GM12874 (cell line): ENCODE measurements around the gene DIP2C.

ENCODE experiments used
- TF ChIP-seq, protein P1 (sequence below): IDR thresholded peaks from 2 replicates; pipeline ENCODE4 v1.5.1; 2011; ENCODE audit warnings: low read depth, mild to moderate bottlenecking, control low read depth, low read length, moderate library complexity; ENCODE audit not compliant: insufficient read depth

The DIP2C gene

DNA sequence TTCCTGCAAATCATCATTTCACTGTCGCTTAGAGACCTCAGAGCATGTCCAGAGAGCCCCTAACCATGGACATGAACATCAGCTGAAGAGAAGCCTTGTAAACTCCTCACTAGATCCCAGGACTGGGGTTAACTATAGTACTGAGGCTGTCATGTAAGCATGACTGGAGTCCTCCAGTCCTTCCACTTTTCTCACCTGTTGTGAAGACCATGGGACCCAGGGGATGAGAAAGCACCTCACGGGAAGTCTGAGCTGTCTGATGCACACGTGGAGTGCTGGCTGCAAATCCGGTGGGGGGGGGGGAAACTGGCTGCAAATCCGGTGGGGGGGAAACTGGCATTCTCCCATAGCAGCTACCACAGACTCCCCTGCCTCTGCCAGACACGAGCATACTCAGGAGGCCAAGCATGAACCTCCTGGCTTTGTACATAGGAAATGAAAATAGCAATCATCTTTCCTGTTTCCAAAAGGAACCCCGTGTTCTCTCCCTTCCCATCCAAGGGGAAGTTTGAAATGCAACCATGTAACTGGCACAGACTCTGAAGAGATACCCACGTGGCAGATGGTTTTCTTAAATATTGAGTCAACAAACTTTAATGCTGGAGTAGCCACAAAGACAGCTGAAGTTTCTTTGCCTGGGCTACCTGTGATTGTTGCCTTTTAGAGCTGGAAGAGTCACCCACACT lies 292.8 kb downstream of the DIP2C start:
- TF ChIP-seq, protein P1, sequence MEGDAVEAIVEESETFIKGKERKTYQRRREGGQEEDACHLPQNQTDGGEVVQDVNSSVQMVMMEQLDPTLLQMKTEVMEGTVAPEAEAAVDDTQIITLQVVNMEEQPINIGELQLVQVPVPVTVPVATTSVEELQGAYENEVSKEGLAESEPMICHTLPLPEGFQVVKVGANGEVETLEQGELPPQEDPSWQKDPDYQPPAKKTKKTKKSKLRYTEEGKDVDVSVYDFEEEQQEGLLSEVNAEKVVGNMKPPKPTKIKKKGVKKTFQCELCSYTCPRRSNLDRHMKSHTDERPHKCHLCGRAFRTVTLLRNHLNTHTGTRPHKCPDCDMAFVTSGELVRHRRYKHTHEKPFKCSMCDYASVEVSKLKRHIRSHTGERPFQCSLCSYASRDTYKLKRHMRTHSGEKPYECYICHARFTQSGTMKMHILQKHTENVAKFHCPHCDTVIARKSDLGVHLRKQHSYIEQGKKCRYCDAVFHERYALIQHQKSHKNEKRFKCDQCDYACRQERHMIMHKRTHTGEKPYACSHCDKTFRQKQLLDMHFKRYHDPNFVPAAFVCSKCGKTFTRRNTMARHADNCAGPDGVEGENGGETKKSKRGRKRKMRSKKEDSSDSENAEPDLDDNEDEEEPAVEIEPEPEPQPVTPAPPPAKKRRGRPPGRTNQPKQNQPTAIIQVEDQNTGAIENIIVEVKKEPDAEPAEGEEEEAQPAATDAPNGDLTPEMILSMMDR, result no peak

DNA sequence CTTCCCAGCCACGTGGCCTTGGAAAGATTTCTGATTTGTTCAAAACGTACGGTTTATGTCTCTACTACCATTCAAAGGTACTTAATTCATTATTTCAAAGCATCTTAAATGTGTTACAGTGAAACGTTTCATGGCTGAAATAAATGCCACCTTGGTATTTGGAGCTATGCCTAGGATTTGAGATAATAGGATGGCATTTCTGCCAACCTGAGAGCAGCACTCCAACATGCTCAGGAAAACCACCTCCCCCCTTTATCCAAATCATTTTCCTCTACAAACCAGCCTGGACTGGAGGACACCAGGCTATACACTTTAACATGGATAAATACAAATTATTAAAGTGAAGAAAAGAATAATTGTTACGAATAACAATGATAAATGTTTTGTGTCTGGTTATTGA lies 293.4 kb downstream of the DIP2C start:
- TF ChIP-seq, protein P1, result no peak

DNA sequence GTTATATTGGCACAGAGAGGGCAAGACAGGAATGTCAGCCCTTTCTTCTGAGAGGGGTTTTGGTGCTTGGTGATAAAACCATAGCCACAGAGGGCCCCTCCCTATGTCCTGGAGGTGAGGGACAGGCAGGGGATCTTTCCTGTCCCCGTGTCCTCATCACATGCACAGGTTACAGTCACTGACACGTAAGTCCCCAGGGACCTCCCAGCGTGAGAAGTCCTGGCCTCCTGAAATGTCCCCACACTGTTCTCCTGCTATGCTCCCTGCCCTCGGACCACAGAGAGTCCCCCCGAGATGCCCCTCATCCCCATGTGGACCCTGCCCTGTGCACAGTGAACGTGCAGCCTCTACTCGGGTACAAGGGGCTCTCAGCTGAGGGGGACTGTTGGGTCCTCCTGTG lies 293.8 kb downstream of the DIP2C start:
- TF ChIP-seq, protein P1, result no peak

GRCh38 chr10:393787-394438 lies 295.6 kb downstream of the DIP2C start:
- TF ChIP-seq, protein P1, result no peak

- TF ChIP-seq, protein P1, result no peak
Observed at GRCh38 chr10:393106-393745, 296.2 kb downstream of the DIP2C start.

DNA sequence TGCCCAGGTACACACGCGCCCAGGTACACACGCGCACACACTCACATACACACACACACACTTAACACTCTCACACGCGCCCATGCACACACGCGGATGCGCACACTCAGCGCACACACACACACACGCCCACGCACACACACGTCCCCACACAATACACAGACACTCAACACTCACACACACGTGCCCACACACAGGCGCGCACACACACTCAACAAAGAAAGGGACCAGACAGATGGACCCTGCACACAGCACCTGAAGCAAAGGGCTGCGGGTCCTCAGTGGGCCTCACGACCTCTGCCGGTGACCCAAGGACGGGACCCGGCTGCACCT lies 296.8 kb downstream of the DIP2C start:
- TF ChIP-seq, protein P1, result no peak

DNA sequence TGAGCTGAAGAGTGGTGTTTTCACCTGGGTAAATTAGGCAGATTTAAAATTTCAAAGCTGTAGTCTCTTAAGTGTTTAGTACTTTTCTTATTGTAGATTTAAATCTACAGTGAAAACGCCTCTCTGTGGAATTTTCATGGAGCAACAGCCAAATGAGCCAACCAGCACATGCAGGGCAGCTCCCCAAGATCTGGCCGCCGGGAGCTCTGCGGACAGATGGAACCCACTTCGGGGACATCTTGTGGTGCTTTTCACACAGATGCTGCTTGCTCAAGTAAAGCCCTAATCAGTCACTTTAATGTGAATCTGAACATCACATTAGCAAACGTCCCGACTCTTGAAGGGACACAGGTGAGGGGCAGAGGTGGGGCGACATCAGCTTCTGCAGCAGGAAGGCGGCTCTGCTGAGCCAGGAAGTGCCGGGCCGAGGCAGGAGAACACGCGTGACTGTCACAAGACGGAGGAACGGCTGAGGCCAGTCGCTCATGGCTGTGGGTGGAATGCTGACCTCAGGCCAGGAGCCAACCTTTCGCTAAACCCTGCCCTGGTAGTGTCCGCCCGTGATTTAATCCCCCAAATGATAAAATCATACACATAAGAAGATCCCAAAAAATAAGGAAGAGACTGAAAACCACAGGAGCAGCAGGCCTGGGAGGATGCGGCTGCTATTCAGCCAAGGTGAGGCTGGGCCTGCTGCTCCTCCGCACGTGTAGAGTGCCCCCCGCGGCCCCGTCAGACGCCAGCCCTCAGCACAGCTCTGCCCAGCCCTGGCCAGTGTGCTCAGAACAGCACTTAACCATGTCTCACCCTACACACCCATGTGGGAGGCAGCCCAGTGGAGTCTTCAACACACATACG lies 297.4 kb downstream of the DIP2C start:
- TF ChIP-seq, protein P1, result no peak
